ENCODE results near the gene SPTBN1.
"Not testable (repeated sequence)": the region's sequence is repeated elsewhere in the genome, so short reads cannot be mapped to it uniquely, and the experiment has no call there.

The SPTBN1 gene

GRCh38 chr2:54471221-54471711 is 15.1 kb downstream of the SPTBN1 start:
- DNase-seq, result no peak

GRCh38 chr2:54473851-54474250 is 17.7 kb downstream of the SPTBN1 start:
- DNase-seq, result no peak

- DNase-seq, result no peak
Measured at GRCh38 chr2:54475285-54475684, 19.2 kb downstream of the SPTBN1 start.

DNA sequence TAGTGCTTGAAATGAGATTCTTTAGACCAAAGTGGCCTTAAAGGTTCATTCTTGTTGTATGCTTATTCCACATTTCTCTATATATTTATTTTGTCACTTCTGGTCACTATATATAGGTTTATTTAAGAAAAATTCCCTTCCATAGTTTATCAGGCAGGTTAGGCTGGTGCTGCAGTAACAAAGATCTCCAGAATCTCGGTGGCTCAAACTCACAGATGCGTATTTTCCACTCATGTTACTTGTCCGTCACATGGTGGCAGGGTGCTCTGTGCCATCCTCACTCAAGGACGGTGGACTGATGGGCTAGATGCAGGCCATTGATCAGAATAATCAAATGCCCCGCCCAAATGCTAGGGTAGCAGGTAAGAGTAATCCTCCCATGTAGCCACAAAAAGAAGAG is 19.8 kb downstream of the SPTBN1 start:
- DNase-seq, result no peak

DNA sequence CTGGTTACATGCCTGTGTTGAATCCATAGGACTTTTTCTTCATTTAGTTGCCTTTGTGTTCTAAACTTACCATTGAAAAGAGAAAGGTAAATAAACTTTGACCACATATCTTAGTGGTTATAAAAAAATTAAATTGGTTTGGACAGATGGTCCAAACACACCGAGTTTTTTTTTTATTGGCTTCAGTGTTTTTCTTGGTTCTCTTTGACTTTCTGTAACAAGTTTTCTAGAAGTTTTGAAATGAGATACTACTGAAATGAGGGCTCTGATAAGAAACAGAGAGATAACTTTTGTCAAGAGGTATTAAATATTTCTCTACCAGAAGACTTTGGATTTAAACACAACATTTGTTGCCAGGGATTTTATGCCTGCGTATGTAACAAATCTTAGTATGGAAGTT is 20.7 kb downstream of the SPTBN1 start:
- DNase-seq, result no peak

DNA sequence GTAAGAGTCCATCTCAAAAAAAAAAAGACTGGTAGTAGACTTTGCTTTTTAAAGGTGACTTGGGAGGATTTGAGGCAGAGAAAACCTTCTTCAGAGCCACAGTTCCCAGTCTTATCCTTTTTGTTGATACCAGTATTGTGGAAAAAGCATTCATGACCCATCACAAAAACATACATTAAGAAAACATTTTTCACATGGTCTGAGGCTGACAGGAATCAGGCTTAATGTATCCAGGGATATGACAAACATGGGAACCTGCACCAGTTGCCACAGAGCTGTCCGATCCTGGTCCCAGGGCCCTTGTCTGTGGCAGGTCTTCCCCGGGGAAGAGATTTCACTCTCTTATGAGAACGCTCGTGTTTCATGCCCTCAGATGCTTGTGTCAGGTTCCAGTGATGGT is 21.8 kb downstream of the SPTBN1 start:
- no peak for DNase-seq

DNA sequence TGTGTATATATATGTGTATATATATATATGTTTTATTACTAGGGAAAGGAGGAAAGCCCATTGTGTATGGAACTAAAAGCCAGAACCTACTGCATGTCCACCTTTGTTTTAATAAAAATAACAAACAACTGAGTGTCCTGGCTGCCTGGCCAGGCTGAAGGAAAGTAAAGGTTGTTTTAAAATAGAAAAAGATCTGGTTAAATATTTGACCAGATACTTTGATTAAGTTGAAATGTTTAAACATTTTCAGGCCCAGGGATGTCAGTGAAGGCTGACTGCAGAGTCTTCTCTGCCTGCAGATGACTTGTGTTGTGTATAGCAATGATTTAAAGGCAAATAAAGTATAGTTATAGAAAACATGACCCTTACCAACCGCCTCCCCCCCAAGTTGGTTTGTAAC is 22.8 kb downstream of the SPTBN1 start:
- no peak for DNase-seq

GRCh38 chr2:54479424-54479823 is 23.3 kb downstream of the SPTBN1 start:
- DNase-seq, result no peak

GRCh38 chr2:54480025-54480424 is 23.9 kb downstream of the SPTBN1 start:
- DNase-seq, result no peak

GRCh38 chr2:54481686-54482085 is 25.6 kb downstream of the SPTBN1 start:
- DNase-seq, result no peak

DNA sequence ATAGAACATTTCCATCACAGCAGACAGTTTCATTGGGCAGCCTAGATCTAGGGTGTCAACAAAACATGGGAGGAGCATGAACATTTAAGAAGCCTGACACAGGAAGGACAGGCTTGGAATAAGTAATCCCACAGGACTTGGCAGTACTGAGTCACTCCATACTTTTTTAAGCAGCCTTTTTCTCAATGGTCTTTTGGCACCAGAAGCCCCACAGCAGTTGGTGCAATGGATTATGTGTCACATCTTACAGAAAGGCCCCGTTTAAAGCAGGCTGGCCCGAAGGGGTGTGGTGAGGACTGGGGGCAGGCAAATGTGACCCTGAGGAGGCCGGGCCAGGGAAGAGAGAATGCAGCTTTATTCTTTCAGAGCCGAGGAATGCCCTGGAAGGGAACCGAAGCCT is 26.6 kb downstream of the SPTBN1 start:
- no peak for DNase-seq

GRCh38 chr2:54483426-54483825 is 27.3 kb downstream of the SPTBN1 start:
- DNase-seq, result no peak

DNA sequence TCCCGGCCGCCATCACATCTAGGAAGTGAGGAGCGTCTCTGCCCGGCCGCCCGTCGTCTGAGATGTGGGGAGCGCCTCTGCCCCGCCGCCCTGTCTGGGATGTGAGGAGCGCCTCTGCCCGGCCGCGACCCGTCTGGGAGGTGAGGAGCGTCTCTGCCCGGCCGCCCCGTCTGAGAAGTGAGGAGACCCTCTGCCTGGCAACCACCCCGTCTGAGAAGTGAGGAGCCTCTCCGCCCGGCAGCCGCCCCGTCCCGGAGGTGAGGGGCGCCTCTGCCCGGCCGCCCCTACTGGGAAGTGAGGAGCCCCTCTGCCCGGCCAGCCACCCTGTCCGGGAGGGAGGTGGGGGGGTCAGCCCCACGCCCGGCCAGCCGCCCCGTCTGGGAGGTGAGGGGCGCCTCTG is 29.6 kb downstream of the SPTBN1 start:
- DNase-seq, result not testable (repeated sequence)

DNA sequence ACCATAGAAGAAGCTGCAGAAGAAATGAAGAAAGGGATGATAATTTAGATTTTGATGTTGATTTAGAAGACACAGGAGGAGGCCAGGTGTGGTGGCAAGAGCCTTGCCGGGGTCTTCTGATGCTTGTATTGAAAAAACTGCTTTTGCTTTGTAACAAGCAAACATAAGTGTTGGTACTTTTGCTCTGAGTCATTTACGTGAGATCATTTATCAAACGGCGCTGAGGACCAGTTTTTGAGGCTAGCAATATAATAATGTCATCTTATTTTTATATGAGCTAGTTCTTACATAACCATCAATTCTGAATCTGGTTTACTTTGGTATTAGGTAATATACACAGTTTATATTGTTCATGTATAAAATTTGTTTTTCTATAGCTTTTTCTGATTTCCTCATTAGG is 30.6 kb downstream of the SPTBN1 start:
- DNase-seq, result no peak

DNA sequence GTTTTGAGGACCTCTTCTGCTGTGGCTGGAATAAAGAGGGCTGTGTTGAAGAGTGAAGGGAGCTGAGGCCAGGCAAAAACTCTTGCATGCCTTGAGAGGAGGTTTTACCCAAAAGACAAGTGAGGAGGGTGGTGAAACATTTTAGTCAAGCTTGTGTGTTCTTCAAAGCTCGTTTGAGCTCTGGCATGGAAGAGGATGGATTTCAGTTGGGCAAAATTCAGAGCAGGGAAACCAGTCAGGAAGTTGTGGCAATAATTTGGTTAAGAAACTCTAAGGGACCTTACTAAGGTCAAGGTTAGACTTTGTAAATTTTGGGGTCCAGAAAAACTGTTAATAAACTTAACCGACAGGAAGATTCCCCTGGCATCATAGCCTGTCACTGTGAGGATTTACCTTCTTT is 34.7 kb downstream of the SPTBN1 start:
- no peak for DNase-seq

DNA sequence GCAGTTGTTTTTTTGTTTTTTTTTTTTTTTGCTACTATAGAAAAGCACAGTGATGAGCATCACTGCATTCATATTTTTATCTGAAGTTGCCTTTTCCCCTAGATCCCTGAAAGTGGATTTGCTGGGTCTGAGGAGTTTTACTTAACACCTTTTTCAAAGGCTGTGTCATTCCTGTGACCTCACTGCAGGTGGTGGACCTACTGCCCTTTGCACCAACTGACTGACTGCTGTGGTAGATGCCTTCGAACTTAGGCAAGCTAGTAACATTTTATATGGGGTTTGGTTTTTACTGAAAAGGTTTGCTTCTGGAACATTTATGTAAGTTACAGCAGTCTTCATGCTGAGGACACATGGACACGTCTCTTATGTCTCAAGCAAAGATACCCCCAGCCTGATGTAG is 36.2 kb downstream of the SPTBN1 start:
- no peak for DNase-seq

DNA sequence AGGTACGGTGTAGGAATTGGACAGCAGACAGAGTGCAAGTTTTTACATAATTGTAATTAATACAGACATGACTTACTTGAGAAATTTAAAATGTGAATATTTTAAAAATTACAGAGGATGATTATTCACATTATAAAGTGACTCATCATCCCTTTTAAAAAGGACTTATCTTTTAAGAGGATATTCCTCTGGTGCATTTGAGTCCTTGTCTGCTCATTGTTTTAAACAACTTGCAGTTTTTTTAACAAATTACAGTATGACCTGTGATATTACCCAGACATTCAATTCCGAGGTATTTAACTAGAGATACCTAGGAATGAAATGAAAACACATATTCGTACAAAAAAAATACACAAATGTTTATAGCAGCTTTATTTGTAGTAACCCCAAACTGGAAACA is 38.0 kb downstream of the SPTBN1 start:
- DNase-seq, result no peak

DNA sequence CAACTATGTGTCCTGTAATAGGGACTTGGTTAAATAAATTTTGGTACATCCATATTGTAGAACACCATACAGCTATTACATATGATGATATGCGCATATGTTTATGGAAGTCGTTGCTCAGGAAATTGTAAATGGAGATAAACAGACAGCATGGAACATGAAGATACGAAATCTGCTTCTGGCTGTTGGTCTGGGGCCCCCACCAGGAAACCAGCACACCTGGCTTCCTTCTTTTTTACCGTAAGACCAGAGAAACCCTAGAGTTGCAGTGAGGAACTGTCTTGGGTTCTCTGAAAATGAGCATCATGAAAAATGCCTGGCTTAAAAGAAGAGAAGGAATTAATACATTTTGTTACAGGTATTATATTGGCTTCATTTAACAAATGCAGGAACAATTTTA is 40.8 kb downstream of the SPTBN1 start:
- no peak for DNase-seq

DNA sequence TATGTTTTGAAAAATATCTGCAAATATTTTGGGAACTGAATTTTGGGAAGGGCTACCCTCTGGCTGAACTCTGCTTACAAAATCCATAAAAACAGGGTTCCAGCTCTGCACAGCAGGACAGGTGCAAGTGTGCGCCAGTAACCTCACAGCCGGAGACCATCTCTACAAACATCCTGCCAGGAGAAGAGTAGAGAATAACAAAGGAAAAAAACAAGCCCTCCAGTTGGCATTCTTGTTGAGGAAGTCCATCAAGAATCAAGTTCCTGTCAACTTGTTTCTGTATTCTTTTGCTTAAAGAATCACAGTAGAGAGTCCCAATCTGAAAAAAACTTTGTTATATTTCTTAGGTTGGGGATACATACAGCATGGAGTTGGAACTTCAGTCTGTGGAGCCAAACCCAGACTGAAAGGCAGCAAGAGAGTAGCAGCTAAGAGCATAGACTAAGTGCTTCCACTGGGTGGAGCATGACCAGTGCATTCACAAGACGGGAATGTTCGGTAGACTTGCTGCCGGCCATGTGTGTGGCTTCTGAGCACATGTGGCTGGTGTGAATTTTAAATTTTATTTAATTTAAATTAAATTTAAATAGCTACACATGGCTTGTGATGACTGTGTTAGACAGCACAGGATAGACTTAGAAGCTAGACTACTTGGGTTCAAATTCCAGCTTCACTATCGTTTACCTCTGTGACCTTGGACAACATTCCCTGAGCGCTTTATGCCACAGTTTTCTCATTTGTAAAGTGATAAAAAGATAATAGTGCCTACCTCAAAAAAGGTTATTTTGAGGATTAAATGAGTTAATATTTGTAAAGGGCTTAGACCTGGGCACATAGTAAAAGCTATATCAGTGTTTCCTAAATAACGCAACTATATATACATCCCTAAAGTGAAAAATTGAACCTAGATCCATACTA is 41.9 kb downstream of the SPTBN1 start:
- DNase-seq, result peak in 1 of 3 donors; percentile 2

DNA sequence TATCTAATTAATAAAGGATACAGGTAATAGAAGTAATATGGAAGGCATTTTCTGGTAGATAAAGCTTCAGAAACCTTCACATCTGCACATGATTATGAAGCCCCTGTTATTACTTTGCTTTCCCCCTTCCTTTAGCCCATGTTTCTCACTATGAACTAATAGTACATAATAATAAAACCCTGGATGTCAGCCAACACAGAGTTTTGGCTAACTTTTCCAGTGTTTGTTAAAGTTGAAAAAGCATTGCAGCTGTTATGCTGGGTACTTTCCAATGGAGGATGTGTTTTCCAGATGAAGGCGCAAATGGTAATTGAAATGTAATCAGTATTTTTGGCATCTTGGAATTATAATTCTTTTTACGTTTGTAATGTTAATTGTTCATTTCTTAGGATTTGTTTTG is 43.5 kb downstream of the SPTBN1 start:
- no peak for DNase-seq

DNA sequence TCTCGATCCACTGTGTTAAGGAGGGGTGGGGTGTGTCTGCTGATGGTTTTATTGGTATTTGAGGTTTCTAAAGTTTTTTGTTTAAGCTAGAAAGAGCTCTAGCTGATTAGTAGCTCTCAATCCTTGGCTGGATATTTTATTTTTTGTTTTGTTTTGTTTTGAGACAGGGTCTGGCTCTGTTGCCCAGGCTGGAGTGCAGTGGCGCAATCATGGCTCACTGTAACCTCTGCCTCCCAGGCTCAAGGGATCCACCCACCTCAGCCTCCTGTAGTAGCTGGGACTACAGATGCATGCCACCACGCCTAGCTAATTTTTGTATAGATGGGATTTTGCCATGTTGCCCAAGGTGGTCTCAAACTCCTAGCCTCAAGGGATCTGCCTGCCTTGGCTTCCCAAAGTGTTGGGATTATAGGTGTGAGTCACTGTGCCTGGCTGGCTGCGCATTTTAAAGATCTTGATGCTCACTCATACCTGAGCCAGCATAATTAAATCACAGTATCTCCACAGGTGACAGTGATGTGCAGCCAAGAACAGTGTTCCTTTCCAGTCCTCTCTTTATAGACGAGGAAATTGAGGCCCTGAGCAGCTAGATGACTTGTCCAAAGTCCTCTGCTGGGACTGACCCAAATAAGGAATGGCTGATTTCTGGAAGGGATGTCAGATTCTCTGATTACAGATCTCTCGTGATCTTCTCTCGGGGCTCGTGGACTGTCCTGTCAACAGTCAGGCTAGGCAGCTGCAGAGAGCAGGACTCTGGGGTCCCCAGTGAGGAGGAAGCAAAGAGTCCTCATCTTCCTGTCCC is 44.5 kb downstream of the SPTBN1 start:
- DNase-seq, result no peak

DNA sequence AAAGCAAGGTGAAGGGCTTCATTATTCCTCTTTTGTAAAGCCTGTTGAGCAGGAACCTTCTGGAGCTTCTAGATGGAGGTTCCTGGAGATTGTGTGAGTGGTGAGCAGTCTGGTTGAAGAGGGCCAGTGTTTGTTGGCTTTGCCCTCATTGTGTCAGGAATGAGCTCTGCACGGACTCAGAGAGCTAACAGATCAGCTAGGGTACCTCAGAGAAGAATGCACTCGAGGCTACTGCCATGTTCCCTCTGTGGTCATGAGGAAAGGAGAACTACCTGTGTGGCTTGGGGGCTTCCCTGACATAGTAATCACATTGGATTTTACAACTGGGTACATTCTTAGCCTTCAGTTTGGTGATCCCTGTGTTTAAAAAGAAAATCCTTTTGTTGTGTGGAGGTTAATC is 46.6 kb downstream of the SPTBN1 start:
- no peak for DNase-seq

- peak in 2 of 3 donors; percentile 24 to 40 for DNase-seq
Measured at GRCh38 chr2:54503192-54503591, 47.1 kb downstream of the SPTBN1 start.

- DNase-seq, result no peak
Measured at GRCh38 chr2:54503828-54504227, 47.7 kb downstream of the SPTBN1 start.
